GM12878 (cell line): Measurements from ENCODE around the gene KCND2. TPM values are rescaled to one million over a fixed set of nuclear protein-coding genes. Genes with fewer than 3 reads are reported as not detected.

Experiments
- ATF3 ChIP-seq: IDR thresholded peaks from 2 replicates; pipeline ENCODE4 v1.6.1; 2011; ENCODE audit warnings: low read depth, mild to moderate bottlenecking, low read length, moderate library complexity, borderline replicate concordance; ENCODE audit errors: extremely low read depth
- ATF7 ChIP-seq: fragments of 450-650 bp; IDR thresholded peaks from 2 replicates; pipeline ENCODE4 v1.6.1; 2016; ENCODE audit warnings: low read depth, mild to moderate bottlenecking
- E2F8 ChIP-seq: fragments of 450-650 bp; IDR thresholded peaks from 2 replicates; pipeline ENCODE4 v1.6.1; 2018; ENCODE audit warnings: mild to moderate bottlenecking, low read depth, moderate library complexity; ENCODE audit not compliant: partially characterized antibody
- GATAD2B ChIP-seq: fragments of 450-650 bp; conservative IDR thresholded peaks from 2 replicates; pipeline ENCODE4 v1.6.1; 2017; ENCODE audit warnings: low read depth, mild to moderate bottlenecking, moderate library complexity
- POLR2AphosphoS5 ChIP-seq: IDR thresholded peaks from 2 replicates; pipeline ENCODE4 v1.6.1; 2011; ENCODE audit warnings: mild to moderate bottlenecking, low read length, inconsistent platforms
- RELA ChIP-seq: fragments of 450-650 bp; IDR thresholded peaks from 2 replicates; pipeline ENCODE4 v1.8.0; 2014; ENCODE audit warnings: borderline replicate concordance; ENCODE audit not compliant: partially characterized antibody
- SKIL ChIP-seq: fragments of 450-650 bp; IDR thresholded peaks from 2 replicates; pipeline ENCODE4 v1.6.1; 2017; ENCODE audit warnings: mild to moderate bottlenecking, low read depth, inconsistent platforms; ENCODE audit not compliant: poor library complexity, severe bottlenecking
- TCF7 ChIP-seq: IDR thresholded peaks from 2 replicates; pipeline ENCODE4 v1.6.1; 2014; ENCODE audit warnings: antibody characterized with exemption, borderline replicate concordance
- polyA plus RNA-seq, 11 experiments: library from polyadenylated mRNA; depleted of rRNA in 4 of 11; unstranded in 6 of 11; stranded (reverse) in 5 of 11; fragments of >200 nt; fragmentation: Nextera tagmentation in 4 of 11; fragmentation: Illumina TruSeq in 1 of 11; extraction: Ambion mirVana in 4 of 11; extraction: Trizol in 1 of 11; gene quantifications; 1 replicate in 1 of 11; 2 replicates in 10 of 11; pipeline versions ENCODE4 v1.2.1 to v1.2.3, GENCODE V29; 2011 to 2016; ENCODE audit warnings: inconsistent platforms in 2 of 11, missing spikeins in 2 of 11, low read depth in 1 of 11
- total RNA-seq, 4 experiments: library from RNA; depleted of rRNA in 3 of 4; stranded (reverse); fragments of >200 nt in 3 of 4; fragmentation: Illumina TruSeq in 1 of 4; extraction: Trizol in 1 of 4; gene quantifications; 2 replicates each; pipeline versions ENCODE4 v1.2.1 to v1.2.3, GENCODE V29; 2013 to 2021

The KCND2 gene
- total and polyA plus RNA-seq, 10 of the 15 experiments (the other 5 are each of a cell fraction or from before 2014, with no cell fraction given): 3.6 to 22.3 (median 6.3) TPM

- no peak for TF ChIP-seq E2F8
- peak; percentile 47 for TF ChIP-seq SKIL
- TF ChIP-seq ATF7: 0 out of 2 replicates have a peak, but pooled peaks have one; percentile 42
- no peak for TF ChIP-seq RELA
- TF ChIP-seq TCF7: no peak
- TF ChIP-seq ATF3: no peak
- TF ChIP-seq GATAD2B: no peak
- no peak for TF ChIP-seq POLR2AphosphoS5
Observed at GRCh38 chr7:120334475-120334874, 61.5 kb downstream of the KCND2 start (continued).
